ENCODE data around the gene HUS1.

DNA sequence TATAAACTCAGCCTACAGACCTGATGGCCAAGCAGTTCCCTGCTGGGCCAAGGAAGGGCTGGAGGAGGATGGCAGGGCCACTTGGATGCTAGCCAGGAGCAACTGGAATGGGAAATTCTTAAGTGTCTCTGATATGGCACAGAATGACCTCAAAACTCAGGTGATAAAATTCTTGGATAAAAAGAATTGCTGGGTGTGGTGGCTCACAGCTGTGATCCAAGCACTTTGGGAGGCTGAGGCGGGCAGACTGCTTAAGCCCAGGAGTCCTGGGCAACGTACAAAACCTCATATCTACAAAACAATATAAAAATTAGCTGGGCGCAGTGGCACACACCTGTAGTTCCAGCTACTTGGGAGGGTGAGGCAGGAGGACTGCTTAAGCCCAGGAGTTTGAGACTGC lies 17.2 kb downstream of the HUS1 start:
- TF ChIP-seq CTCF (IDR thresholded peaks at IDR 0.05; ENCODE audit: low read length): no peak
- no peak for TF ChIP-seq EZH2phosphoT487 (IDR thresholded peaks at IDR 0.05; ENCODE audit: low read length)
- TF ChIP-seq EZH2 (optimal IDR thresholded peaks at IDR 0.05; ENCODE audit: low read depth, low read length): no peak
